KOPT-K1 (cell line): ENCODE results near the gene RAB7A.
"Not testable (repeated sequence)": the region's sequence is repeated elsewhere in the genome, so short reads cannot be mapped to it uniquely, and the experiment has no call there.

Experiments
- H3K27ac ChIP-seq: fragments of 200-600 bp; sonication (generic); 2 replicates; pipeline ENCODE4 v1.5.1; 2016; ENCODE audit warnings: antibody characterized with exemption, mild to moderate bottlenecking, low read depth, low read length; ENCODE audit not compliant: poor library complexity, severe bottlenecking
- H3K36me3 ChIP-seq: fragments of 200-600 bp; sonication (generic); 2 replicates; pipeline ENCODE4 v1.5.1; 2017; ENCODE audit warnings: antibody characterized with exemption, mild to moderate bottlenecking, low read length, moderate library complexity; ENCODE audit not compliant: insufficient read depth
- H3K9me3 ChIP-seq: fragments of 200-600 bp; sonication (generic); 2 replicates; pipeline ENCODE4 v1.5.1; 2017; ENCODE audit warnings: antibody characterized with exemption, low read length, mild to moderate bottlenecking; ENCODE audit not compliant: insufficient read depth, poor library complexity, severe bottlenecking

The RAB7A gene

GRCh38 chr3:128728521-128728920 is 2.5 kb downstream of the RAB7A start:
- H3K36me3 ChIP-seq, H3K9me3 ChIP-seq, H3K27ac ChIP-seq: not testable (repeated sequence)

- Histone ChIP-seq H3K36me3 (peaks cover 4% of the 10 kb centered on the region; the same call in 1 of the 2 replicates), H3K9me3 (no peaks in the 10 kb centered on the region), H3K27ac (no peak overlapping the region)
These were observed 4.5 kb downstream of the RAB7A start for GRCh38 chr3:128730471-128730870.

- H3K36me3 ChIP-seq = peaks cover 36% of the 10 kb centered on the region
- H3K9me3 ChIP-seq = no peaks in the 10 kb centered on the region
- no peak overlapping the region for H3K27ac ChIP-seq
These were observed 8.7 kb downstream of the RAB7A start for GRCh38 chr3:128734523-128735189.

GRCh38 chr3:128735287-128735686 is 9.3 kb downstream of the RAB7A start:
- H3K36me3 ChIP-seq = peaks cover 40% of the 10 kb centered on the region
- H3K27ac ChIP-seq = no peak overlapping the region
- no peaks in the 10 kb centered on the region for H3K9me3 ChIP-seq

- Histone ChIP-seq H3K9me3 (no peaks in the 10 kb centered on the region), H3K27ac (no peak overlapping the region), H3K36me3 (peaks cover 40% of the 10 kb centered on the region)
These were observed 9.9 kb downstream of the RAB7A start for GRCh38 chr3:128735884-128736283.

- H3K27ac ChIP-seq = no peak overlapping the region
- peaks cover 42% of the 10 kb centered on the region for H3K36me3 ChIP-seq
- H3K9me3 ChIP-seq = no peaks in the 10 kb centered on the region
These were observed 10.6 kb downstream of the RAB7A start for GRCh38 chr3:128736601-128737000.

GRCh38 chr3:128740621-128741020 is 14.6 kb downstream of the RAB7A start:
- Histone ChIP-seq H3K27ac (no peak overlapping the region), H3K36me3 (peaks cover 79% of the 10 kb centered on the region)

GRCh38 chr3:128742821-128743594 is 17.0 kb downstream of the RAB7A start:
- peaks cover 84% of the 10 kb centered on the region for H3K36me3 ChIP-seq
- H3K9me3 ChIP-seq = peaks cover 1% of the 10 kb centered on the region

More at GRCh38 chr3:128740621-128741020, 14.6 kb downstream of the RAB7A start:
- H3K9me3 ChIP-seq = no peaks in the 10 kb centered on the region

GRCh38 chr3:128745742-128746141 is 19.8 kb downstream of the RAB7A start:
- peaks cover 77% of the 10 kb centered on the region for H3K36me3 ChIP-seq
- H3K9me3 ChIP-seq = peaks cover 29% of the 10 kb centered on the region
- no peak overlapping the region for H3K27ac ChIP-seq

More at GRCh38 chr3:128742821-128743594, 17.0 kb downstream of the RAB7A start:
- H3K27ac ChIP-seq = no peak overlapping the region

- peaks cover 33% of the 10 kb centered on the region for H3K9me3 ChIP-seq
- H3K27ac ChIP-seq = no peak overlapping the region
- H3K36me3 ChIP-seq = peaks cover 82% of the 10 kb centered on the region
These were observed 20.9 kb downstream of the RAB7A start for GRCh38 chr3:128746881-128747280.

GRCh38 chr3:128748557-128748956 is 22.6 kb downstream of the RAB7A start:
- Histone ChIP-seq H3K27ac (no peak overlapping the region), H3K9me3 (peaks cover 33% of the 10 kb centered on the region), H3K36me3 (peaks cover 66% of the 10 kb centered on the region)

- Histone ChIP-seq H3K27ac (no peak overlapping the region), H3K36me3 (peaks cover 61% of the 10 kb centered on the region), H3K9me3 (peaks cover 33% of the 10 kb centered on the region)
These were observed 23.1 kb downstream of the RAB7A start for GRCh38 chr3:128749035-128749434.

GRCh38 chr3:128749561-128749960 is 23.6 kb downstream of the RAB7A start:
- H3K9me3 ChIP-seq = peaks cover 33% of the 10 kb centered on the region
- peaks cover 56% of the 10 kb centered on the region for H3K36me3 ChIP-seq
- not testable (repeated sequence) for H3K27ac ChIP-seq

- H3K9me3 ChIP-seq = peaks cover 40% of the 10 kb centered on the region
- H3K36me3 ChIP-seq = peaks cover 25% of the 10 kb centered on the region
- no peak overlapping the region for H3K27ac ChIP-seq
These were observed 27.7 kb downstream of the RAB7A start for GRCh38 chr3:128753715-128754114.

- Histone ChIP-seq H3K36me3 (peaks cover 17% of the 10 kb centered on the region), H3K27ac (no peak overlapping the region), H3K9me3 (peaks cover 15% of the 10 kb centered on the region)
These were observed 34.1 kb downstream of the RAB7A start for GRCh38 chr3:128760042-128760441.
